Measurements from ENCODE around the gene DNA2. TPM values are rescaled to one million over a fixed set of nuclear protein-coding genes. Genes with fewer than 3 reads are reported as not detected.

DNA2 gene
- polyA plus RNA-seq, 2 donors: 1.8 TPM

DNA sequence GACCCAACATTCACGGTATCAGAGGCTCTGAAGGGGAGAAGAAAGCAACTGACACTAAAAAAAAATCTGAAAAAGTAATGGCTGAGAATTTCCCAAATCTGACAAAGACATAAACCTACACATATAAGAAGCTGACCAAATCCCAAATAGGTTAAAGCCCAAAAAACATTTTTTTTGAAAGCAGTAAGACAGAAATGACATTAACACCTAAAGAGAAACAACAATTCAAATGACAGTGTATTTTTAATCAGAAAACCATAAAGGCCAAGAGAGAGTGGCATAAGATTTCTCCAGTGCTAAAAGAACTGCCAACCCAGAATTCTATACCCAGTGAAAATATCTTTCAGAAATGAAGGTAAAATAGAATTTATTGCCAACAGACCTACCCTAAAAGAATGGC lies 100.2 kb downstream of the DNA2 start:
- Histone ChIP-seq H3K4me1 (ENCODE audit: control insufficient read depth in 2 of 2, insufficient read depth in 2 of 2, low read length in 1 of 2) (no peaks in the 10 kb centered on the region), H3K27ac (ENCODE audit: low read depth in 2 of 2, low read length in 1 of 2) (no peak overlapping the region), H3K36me3 (ENCODE audit: control insufficient read depth in 2 of 2, insufficient read depth in 2 of 2, low read length in 1 of 2) (no peaks in the 10 kb centered on the region), H3K9me3 (ENCODE audit: control insufficient read depth in 2 of 2, insufficient read depth in 1 of 2, low read depth in 1 of 2, low read length in 1 of 2) (peaks cover 0 to 2% of the 10 kb centered on the region in 2 donors), H3K4me3 (ENCODE audit: low read depth in 1 of 2, low read length in 2 of 2) (no peak overlapping the region), H3K27me3 (ENCODE audit: control insufficient read depth in 1 of 2, insufficient read depth in 2 of 2, low read length in 2 of 2) (no peaks in the 10 kb centered on the region)
- WGBS, 2 donors: 96 to 100% methylated on average over 1 of the region's 1 CpG

DNA sequence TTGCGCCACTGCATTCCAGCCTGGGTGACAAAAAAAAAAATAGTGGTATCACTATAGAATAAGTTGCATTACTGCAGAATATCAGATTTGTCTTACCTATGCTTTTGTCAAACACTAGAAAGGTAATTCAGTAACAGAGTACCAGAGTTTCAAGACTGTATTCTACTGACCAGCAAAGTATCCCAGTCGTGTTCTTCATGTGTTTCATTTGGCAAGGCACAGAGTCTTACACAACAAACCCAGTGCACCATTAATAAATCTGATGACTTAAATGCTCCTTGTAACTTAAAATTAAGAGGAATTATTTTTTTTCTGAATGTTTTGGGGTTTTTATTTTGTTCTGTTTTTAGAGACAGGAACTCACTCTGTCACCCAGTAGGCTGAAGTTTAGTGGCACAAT lies 104.7 kb downstream of the DNA2 start:
- H3K9me3 ChIP-seq (ENCODE audit: control insufficient read depth in 2 of 2, insufficient read depth in 1 of 2, low read depth in 1 of 2, low read length in 1 of 2): no peaks in the 10 kb centered on the region
- H3K36me3 ChIP-seq (ENCODE audit: control insufficient read depth in 2 of 2, insufficient read depth in 2 of 2, low read length in 1 of 2): peaks cover 0 to 4% of the 10 kb centered on the region in 2 donors
- 86 to 91% methylated on average over 2 of the region's 2 CpGs for WGBS, 2 donors
- H3K27me3 ChIP-seq (ENCODE audit: control insufficient read depth in 1 of 2, insufficient read depth in 2 of 2, low read length in 2 of 2): no peaks in the 10 kb centered on the region
- H3K4me1 ChIP-seq (ENCODE audit: control insufficient read depth in 2 of 2, insufficient read depth in 2 of 2, low read length in 1 of 2): no peaks in the 10 kb centered on the region
- no peak overlapping the region for H3K4me3 ChIP-seq (ENCODE audit: low read depth in 1 of 2, low read length in 2 of 2)
- H3K27ac ChIP-seq (ENCODE audit: low read depth in 2 of 2, low read length in 1 of 2): no peak overlapping the region

DNA sequence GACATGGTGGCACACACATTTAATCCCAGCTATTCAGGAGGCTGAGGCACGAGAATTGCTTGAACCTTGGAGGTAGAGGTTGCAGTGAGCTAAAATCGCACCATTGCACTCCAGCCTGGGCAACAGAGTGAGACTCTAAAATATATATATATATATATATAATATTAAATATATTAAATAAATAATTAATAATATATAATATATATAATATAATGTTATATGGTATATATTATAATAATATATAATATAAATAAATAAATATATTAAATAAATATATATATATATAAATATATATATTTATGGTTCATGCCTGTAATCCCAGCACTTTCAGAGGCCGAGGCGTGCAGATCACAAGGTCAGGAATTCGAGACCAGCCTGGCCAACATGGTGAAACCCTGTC lies 105.2 kb downstream of the DNA2 start:
- 97 to 98% methylated on average over 5 of the region's 5 CpGs for WGBS, 2 donors
- Histone ChIP-seq H3K4me3 (ENCODE audit: low read depth in 1 of 2, low read length in 2 of 2) (no peak overlapping the region), H3K27ac (ENCODE audit: low read depth in 2 of 2, low read length in 1 of 2) (no peak overlapping the region), H3K36me3 (ENCODE audit: control insufficient read depth in 2 of 2, insufficient read depth in 2 of 2, low read length in 1 of 2) (peaks cover 0 to 4% of the 10 kb centered on the region in 2 donors), H3K27me3 (ENCODE audit: control insufficient read depth in 1 of 2, insufficient read depth in 2 of 2, low read length in 2 of 2) (no peaks in the 10 kb centered on the region), H3K9me3 (ENCODE audit: control insufficient read depth in 2 of 2, insufficient read depth in 1 of 2, low read depth in 1 of 2, low read length in 1 of 2) (no peaks in the 10 kb centered on the region), H3K4me1 (ENCODE audit: control insufficient read depth in 2 of 2, insufficient read depth in 2 of 2, low read length in 1 of 2) (no peaks in the 10 kb centered on the region)

DNA sequence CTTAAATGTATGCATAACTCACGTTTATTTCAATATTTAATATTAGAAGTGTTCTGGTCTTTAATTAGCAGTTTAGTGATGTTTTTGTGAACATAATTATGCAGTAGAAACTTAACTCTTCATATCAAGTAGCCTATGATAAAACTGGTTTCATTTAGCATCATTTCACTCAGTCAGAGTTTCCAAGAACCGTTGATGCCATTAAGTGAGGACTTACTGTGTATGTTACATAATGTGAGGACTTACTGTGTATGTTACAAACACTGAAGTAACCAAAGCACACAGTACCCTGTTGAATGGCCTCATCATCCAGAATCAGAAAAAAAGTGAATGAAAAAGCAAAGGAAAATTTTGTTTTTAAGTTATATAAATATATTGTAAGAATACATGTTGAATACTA lies 106.2 kb downstream of the DNA2 start:
- Histone ChIP-seq H3K27me3 (ENCODE audit: control insufficient read depth in 1 of 2, insufficient read depth in 2 of 2, low read length in 2 of 2) (no peaks in the 10 kb centered on the region), H3K4me3 (ENCODE audit: low read depth in 1 of 2, low read length in 2 of 2) (no peak overlapping the region), H3K4me1 (ENCODE audit: control insufficient read depth in 2 of 2, insufficient read depth in 2 of 2, low read length in 1 of 2) (no peaks in the 10 kb centered on the region), H3K27ac (ENCODE audit: low read depth in 2 of 2, low read length in 1 of 2) (no peak overlapping the region), H3K9me3 (ENCODE audit: control insufficient read depth in 2 of 2, insufficient read depth in 1 of 2, low read depth in 1 of 2, low read length in 1 of 2) (no peaks in the 10 kb centered on the region), H3K36me3 (ENCODE audit: control insufficient read depth in 2 of 2, insufficient read depth in 2 of 2, low read length in 1 of 2) (peaks cover 0 to 4% of the 10 kb centered on the region in 2 donors)
- 70 to 74% methylated on average over 2 of the region's 2 CpGs for WGBS, 2 donors

DNA sequence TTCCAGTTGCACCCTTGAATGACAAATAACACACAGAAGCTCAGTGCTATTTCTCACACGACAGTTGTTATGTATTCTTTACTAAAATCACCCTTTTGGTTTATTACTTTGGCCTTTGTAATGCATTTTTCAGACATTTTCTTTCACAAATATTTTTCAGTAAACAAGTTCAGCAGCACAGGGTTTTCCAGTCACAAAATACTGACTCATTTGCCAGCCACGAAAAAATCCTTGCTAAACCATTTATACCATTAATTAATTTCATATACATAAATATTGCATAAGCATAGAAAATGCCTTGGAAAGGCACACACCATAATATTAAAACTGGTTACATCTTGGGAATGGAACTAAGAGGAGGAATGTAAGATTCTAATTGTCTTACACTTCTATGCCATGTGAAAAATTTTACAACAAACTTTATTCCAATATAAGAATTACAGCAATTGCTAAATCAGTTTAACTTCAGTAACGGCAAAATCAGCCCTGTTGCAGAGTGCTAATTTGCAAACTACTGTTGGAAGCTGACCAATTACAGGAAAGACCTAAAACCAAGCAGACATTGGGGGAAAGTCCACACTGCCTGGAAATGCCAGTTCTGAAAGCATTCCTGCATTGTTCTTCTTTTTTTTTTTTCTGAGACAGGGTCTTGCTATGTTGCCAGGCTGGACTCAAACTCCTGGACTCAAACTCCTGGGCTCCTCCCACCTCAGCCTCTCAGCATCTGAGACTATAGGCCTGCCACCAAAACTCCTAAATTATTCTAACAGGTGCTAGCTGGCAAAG lies 107.5 kb downstream of the DNA2 start:
- Histone ChIP-seq H3K4me1 (ENCODE audit: control insufficient read depth in 2 of 2, insufficient read depth in 2 of 2, low read length in 1 of 2) (no peaks in the 10 kb centered on the region), H3K9me3 (ENCODE audit: control insufficient read depth in 2 of 2, insufficient read depth in 1 of 2, low read depth in 1 of 2, low read length in 1 of 2) (no peaks in the 10 kb centered on the region), H3K27ac (ENCODE audit: low read depth in 2 of 2, low read length in 1 of 2) (no peak overlapping the region), H3K27me3 (ENCODE audit: control insufficient read depth in 1 of 2, insufficient read depth in 2 of 2, low read length in 2 of 2) (no peaks in the 10 kb centered on the region), H3K36me3 (ENCODE audit: control insufficient read depth in 2 of 2, insufficient read depth in 2 of 2, low read length in 1 of 2) (peaks cover 0 to 4% of the 10 kb centered on the region in 2 donors), H3K4me3 (ENCODE audit: low read depth in 1 of 2, low read length in 2 of 2) (no peak overlapping the region)
- 77 to 79% methylated on average over 3 of the region's 3 CpGs for WGBS, 2 donors

Other genes starting within 250 kb of the DNA2 start
- gene ATOH7, start 239.9 kb downstream of the DNA2 start, polyA plus RNA-seq: under 1 TPM in 1 of 2 donors, not detected in 1; 0.02 TPM
- 10 to 100 TPM; 83.3 to 87.4 TPM for gene HNRNPH3, start 139.9 kb downstream of the DNA2 start, polyA plus RNA-seq
- gene PBLD, start 139.0 kb downstream of the DNA2 start, polyA plus RNA-seq: 1 to 10 TPM; 1.1 to 1.2 TPM
- gene RUFY2, start 64.7 kb downstream of the DNA2 start, polyA plus RNA-seq: 1 to 10 TPM; 4.9 to 5.1 TPM
- gene SLC25A16, start 55.5 kb upstream of the DNA2 start, polyA plus RNA-seq: 10 to 100 TPM in 1 of 2 donors, 1 to 10 TPM in 1; 6.2 to 11.6 TPM
- under 1 TPM; 0.05 to 0.16 TPM for gene TET1, start 88.4 kb upstream of the DNA2 start, polyA plus RNA-seq
- gene CCAR1, start 249.3 kb upstream of the DNA2 start, polyA plus RNA-seq: 10 to 100 TPM; 24.3 to 55.7 TPM